Left renal pelvis (tissue), 4 donors: ENCODE data around the gene MBTPS1. TPM values are rescaled to one million over a fixed set of nuclear protein-coding genes. Genes with fewer than 3 reads are reported as not detected.

Source experiments
- DNase-seq, 4 donors: peaks; one replicate each; pipeline ENCODE4 v3.0.0-alpha.2; 2013; ENCODE audit warnings: low read depth in 4 of 4, low spot score in 3 of 4
- polyA plus RNA-seq, 4 donors: library from polyadenylated mRNA; unstranded; fragments of 120-200 nt; gene quantifications; one replicate each; pipeline ENCODE4 v1.2.1, GENCODE V29; 2013; ENCODE audit not compliant: insufficient read length in 4 of 4

The MBTPS1 gene
- polyA plus RNA-seq, 4 donors, result 111 to 142 (median 112) TPM

DNA sequence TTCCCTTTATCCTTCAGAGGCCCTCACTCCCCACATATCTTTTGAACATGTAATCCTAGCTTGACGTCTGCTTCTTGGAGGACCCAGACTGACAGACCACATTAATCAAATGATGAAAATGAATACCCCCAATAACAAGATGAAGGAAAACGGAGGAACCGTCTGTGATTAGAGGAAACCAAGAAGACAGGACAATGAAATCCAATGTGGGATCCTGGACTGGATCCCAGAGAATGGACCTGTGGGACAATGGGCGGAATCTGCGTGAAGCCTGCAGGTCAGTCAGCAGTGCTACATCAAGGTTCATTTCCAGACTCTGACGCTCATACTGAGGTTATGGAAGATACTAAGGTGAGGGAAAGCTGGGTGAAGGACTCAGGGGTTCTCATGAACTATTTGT lies 35.9 kb downstream of the MBTPS1 start:
- no peak for DNase-seq

DNA sequence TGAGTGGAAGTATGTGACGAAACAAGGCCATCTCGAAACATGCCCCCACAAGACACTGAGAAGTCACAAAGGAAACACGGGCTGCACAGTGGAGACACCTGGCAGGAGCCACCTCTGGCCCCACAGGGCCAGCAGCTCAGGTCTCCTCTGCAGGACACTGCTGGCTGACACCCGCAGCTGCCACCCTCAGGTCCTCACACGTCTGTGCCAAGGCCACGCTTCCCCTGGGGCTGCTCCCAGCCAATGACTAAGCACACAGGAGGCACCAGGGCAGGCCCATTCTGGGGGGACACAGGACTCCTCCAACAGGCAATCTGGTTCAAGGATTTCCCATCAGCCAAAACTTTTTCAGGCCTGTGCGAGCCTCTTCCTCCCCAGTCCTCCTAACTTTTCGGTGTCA lies 36.4 kb downstream of the MBTPS1 start:
- DNase-seq, result no peak

DNA sequence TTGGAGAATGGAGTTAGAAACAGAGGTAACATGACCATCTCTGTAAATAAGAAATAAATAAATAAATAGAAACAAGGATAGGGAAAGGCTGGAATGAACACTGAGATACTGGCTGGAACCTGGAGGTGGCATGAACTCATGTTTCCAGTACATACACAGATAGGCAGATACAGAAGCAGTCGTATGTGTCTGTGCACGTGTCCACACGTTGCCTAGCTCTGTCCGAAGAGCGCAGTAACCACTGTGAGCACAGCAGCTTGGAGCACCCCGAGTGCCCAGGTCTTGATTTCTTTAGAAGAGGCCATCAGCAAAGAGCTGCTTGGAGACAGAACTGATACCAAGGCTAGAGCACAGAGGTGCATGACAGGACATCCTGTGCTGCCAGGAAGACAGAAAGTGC lies 37.1 kb downstream of the MBTPS1 start:
- no peak for DNase-seq

DNA sequence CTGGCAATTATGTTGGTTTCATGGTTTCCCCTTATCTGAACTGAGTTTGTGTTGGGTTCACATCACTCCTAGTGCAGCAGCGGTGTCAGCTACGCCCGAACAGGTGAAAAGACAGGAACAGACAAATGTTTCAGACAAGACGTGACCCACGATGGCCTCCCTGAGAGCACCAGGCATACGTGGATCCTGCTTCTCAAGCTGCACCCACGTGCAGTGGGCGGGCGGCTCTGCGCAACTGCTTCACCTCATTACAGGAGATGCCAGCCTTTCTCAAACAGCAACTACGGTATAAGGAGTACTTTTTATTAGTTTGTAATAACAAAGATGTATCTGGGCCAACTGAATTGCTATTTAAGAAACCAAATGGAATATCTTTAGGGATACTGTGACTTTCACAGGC lies 41.4 kb downstream of the MBTPS1 start:
- no peak for DNase-seq

DNA sequence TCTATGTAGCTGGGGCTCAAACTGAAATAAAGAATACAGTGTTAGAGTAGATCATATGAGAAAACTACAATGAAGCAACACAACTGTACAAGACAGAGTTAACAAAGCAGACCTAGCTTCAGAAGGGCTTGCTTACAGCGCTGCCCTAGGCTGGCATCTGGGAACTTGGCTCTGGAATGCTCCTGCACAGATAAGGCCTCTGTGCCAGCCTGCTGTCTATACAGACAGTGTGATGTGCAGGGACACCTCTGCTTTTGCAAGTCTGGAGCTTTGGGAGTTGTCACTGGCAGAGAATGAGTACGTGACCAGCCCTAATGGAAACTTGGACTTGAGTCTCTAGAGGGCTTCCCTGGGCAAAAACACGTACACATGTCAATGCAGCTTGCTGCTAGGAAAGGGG lies 42.0 kb downstream of the MBTPS1 start:
- DNase-seq, result no peak

DNA sequence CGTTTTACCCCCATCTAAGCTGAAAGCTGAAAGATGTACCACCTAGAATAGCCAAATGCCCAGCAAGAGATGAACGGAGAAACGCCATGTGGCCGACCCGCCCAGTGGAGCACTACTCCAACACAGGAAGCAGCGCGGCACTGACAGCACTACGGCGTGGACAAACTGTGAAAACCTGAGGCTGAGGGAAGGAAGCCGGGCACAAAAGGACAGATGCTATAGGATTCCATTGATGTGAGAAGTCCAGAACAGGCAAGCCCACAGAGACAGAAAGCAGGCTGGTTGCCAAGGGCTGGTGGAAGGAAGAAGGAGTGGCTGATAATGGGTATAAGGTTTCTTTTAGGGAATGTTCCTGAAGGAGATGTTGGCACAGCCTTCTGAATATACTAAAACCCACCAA lies 44.7 kb downstream of the MBTPS1 start:
- DNase-seq, result no peak

DNA sequence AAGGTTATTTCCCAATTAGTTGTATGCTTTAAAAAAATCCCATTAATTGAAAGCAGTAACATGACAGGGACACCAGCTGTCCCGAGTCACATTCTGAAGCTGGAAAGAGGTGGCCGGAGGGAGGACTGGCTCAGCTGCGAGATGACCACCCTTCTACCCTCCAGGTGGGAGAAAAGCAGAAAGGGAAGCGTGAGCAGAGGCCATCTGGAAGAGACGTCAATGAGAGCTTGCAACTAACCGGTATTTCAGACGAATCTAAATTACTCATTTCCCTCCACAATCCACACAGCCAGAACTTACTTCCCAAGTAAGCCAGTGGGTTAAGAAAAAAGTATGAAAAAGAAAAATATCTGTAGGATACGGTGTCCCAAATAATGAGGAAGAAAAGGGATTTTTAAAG lies 45.6 kb downstream of the MBTPS1 start:
- DNase-seq, result no peak

DNA sequence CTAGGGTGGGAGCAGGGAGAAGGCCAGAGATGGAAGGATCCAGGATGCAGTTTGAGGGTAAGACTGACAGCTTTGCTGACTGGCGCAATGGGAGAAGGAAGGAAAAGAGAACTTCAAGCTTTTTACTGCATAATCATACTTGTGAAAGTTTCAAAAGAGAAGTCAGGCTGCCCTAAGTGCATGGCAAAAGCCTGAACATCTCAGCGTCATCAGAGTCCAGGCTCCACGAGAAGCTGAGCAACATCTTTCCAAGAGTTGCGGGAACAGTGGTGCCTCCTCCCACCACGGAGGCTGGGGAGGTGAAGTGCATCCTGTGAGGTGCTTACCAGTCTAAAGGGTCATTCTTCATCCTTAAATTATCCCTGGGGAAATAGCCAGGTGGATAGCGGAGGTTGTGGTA lies 47.2 kb downstream of the MBTPS1 start:
- no peak for DNase-seq

DNA sequence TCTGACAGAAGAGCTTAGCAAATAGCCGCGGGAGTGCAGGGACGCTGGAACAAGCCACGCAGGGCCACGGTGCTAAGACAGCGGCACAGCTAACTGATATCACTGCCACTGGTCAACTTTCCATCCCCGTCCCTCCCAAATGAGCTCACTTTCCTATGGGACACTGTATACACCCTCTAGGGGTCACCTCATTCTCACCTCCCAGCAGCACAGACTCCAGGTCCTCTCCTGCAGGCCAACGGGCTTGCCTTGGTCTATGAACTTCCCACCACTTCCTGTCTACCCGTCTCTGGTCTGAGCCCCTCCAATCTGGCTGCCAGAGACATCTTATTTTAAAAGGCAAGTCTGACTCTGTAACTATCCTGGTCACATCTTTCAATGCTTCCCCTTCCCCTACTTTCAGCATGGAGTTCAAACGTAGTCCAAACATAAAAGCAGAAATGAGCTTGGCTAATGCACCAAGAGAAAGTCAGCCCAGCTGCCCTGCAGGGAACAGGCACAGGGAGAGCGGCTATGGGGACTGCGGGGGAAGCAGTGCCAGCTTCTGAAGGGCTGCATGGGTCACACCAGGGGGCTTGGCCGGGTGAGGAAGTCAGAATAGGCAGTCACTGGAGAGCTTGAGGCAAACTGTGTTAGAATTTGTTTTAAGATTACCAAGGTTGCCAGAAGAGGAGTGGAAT lies 47.8 kb downstream of the MBTPS1 start:
- no peak for DNase-seq

DNA sequence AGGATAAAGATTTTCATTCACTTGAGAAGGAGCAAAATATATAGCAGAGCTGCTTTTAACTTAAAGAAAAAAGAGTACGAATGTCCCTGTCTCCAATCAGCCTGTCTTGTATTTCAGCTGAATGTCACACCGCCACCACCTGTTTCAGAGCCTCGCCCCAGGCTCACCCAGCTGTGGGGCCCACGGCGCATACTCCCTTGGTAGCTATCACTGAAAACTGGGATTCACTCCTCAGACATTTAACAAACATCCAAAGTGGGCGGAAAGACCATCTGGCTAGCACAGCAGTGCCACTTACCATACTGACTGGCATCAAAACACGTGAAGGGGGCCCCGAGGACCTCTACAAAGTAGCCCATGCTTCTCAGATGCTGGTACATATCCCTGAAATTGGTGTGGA lies 48.7 kb downstream of the MBTPS1 start:
- no peak for DNase-seq

DNA sequence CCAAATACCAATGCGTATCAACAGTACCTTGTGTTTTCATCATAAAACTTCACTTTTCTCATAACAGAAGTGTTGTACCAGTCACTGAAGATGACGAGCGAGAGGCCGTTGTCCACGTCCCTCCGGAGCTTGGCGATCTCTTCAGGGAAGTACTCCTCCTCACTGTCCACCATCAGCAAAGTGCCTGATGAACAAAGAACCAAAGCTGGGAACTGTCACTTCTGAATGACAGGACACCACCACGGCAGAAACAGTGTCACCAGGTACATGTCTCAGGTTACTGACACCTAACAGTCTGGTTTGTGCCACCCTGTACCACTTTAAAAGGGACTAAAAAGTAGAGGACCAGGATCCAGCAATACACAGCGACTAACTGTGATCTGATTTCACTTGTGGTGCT lies 49.1 kb downstream of the MBTPS1 start:
- no peak for DNase-seq

DNA sequence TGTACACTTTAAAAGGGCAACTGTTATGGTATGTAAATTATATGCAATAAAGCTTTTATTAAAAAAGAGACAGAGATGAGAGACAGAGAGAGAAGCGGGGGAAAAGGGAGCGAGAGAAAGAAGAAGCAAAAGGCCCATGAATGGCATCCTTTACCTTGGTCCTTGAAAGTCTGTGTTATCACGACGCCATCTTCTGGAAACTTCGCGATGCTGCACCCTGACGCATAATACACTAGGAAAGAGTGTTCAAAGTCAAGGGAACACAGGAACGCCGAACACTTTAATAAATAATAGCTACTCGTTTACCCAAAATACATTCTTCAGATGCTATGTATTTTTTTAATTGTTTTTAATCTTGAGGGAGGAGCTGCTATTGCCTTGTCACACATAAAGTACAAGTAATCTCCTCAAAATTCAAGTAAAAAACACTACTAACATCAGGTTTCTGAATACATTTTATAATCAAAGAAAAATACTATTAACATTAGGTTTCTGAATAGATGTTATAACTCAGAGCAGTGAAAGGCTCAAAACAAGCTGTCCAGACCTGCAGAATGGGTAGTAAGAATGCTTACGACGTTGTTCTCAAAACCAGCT lies 51.1 kb downstream of the MBTPS1 start:
- DNase-seq, result peak in 1 of 4 donors; percentile 16

DNA sequence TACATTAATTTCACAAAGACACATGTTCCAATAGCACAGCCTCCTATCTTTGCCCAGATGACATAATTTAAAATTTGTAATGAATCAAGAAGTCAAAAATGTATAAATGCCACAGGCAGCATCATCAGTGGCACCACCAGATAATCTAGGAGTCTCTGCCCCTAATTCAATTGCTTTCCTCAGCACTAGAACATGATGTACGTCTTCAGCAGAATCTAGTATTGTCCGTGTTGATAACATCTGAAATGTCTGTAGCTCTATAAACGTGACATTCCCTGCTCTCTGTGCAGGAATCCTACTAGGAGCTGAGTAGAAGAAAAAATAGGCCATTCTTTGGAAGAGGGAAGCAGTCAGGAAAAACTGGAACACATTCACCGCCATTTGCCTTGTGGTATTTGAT lies 52.8 kb downstream of the MBTPS1 start:
- DNase-seq, result no peak

DNA sequence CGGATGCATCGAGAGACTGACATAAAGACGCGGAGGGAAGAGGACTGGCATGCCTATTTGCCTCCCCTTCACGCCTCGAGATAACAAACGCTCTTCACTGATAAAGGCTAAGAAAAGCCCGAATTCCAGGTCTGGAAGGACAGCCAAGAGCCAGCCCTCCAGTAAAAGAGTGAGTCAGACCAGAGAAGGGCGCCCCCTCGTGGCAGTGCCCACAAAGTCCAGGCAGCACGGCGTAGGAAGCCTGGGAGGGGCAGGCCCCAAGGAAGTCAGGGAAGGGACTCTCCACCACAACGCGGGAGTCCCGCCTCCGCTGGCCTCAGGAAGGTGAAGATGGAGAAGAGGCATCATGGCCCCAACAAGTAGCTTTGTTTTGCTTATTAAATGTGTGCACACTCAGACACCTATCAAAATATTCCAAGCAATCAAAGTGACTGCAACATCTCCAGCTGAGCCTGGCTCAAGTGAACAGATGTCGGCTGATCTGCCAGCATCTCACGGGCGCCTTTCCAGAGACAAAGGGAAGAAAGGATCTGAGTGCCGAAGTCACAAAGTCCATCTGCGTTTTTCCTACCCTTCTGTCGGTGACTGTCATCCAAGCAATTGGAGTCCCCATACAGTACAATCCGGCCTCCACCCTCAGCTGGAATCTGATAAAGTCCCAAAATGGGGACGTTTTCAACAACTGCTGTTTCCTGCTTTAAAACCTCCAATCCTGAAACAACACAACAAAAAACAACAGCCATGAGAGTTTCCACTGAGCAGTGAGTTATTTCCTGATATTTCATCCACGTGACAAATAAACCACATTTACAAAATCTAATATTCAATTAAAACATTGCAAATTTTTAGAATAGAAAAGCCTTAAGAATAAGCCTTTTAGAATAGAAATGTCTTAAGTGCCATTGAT lies 53.8 kb downstream of the MBTPS1 start:
- DNase-seq, result peak in 2 of 4 donors; percentile 29

DNA sequence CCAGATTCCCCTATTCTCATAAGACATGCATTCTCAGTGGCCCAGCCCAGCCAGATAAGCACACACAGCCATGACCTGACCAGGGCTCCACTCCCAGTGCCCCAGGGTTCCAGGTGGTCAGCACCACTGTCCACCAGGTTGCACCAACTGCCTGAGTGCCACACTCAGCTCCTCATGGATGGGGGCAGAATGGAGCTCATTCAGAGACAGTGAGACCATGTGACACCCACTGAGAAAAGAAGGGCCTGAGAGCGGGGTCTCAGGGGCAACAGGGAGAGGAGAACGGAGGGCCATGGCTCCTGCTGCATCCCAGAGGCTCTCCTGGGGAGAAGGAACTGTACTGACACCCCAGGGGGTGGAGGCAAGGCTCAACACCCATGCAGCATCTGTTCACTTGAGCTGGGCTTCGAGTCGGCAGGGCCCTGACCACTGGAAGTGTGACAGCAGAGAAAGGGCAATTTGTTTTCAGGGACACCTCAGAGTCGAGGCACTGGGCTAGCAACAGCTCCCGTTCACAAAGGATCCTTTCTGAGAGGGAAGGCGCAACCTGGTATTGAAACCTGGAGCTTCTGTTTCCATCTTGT lies 55.4 kb downstream of the MBTPS1 start:
- no peak for DNase-seq

DNA sequence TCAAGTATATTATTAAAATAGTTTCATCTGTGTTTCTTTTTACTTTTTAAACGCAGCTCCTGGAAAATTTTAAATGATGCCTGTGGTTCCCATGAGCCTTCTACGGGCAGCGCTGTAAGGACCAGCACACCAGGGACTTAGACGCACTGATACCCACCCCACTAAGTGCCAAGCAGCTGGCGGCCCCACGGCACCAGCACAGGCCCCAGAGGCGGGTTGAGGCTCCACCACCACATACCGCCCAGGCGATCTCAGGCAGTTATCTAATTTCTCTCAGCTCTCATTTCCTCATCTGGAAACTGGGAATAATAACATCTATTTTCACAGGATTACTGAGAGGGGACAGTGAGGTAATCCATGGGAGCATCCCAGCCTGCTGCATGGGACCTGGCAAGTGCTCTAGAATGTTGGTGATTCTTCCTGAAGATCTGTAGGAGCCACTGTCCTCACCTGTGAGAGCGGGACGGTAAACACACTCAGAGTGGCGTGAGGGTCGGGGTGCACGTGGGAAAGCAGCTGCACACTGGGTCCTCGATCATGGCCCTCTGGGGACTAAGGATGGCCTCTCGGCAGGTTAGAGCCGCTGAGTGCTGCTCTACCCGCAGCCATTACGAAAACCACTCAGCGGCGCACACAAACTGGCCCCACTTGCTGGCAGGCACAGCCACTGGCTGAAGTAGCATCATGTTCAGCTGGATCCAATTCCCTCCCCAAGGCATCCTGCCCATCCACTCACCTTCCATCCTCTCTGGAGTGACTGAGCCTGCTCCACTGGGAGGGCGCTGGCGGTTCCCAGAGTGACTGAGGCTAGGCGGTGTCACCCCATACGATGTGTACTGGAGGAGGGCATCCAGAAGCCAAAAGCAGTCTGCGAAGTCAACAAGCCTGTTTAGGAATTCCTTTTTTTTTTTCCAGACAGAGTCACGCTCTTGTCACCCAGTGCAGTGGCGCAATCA lies 56.5 kb downstream of the MBTPS1 start:
- DNase-seq, result no peak

DNA sequence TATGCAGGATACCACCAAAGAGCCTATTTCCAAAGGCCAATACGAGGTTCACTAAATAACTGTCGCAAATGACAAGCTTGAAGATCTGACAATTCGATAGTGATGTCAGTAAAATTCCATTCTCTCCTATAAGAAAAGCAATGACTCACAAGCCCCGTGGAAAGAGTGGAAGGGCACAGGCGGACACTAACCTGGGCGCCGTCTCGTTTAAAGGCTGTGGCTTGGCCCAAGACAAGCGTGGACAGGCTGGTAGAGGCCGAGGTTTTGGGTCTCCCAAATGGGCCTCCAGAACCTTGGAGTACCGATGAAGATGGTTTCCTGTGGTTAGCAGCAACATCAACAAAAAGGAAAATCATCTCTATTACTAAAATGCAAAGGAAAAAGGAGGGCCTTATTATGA lies 57.6 kb downstream of the MBTPS1 start:
- DNase-seq, result no peak

DNA sequence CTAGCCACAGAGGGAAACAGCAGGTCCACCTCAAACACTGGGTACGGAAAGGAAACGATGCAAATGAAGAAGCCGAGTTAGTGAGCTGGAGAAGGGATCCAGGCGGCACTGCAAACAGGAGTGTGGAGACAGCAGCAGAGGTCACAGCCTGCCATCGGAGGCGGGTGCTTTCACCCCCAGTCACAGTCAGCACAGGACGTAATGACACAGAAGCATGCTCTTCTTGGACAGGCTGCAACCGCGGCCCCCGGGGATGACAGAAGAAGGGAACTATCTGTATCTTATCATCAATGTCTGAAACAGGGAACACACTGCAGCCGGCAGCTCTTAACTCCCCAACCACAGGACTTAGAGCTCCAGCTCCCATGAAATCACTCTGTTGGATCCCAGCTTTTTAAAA lies 58.1 kb downstream of the MBTPS1 start:
- DNase-seq, result no peak

DNA sequence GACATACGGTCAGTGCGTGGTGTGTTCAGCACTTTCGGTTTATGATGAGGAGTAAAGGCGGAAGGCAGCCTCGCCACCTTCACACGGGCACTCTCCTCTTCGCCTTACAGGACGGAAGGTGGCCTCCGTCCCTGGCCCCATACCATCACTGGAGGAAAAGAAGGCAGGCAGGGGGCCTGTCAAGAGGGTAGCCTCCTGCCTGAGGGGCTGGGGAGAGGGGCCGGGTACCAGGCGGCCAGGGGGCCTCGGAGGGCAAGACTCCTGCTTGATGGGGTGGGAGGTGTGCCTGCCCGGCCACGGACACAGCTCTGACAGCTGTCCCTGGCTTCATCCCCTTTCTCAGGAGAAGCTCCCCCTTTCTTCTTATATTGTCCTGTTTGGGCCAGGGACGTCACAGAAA lies 58.5 kb downstream of the MBTPS1 start:
- DNase-seq, result no peak

DNA sequence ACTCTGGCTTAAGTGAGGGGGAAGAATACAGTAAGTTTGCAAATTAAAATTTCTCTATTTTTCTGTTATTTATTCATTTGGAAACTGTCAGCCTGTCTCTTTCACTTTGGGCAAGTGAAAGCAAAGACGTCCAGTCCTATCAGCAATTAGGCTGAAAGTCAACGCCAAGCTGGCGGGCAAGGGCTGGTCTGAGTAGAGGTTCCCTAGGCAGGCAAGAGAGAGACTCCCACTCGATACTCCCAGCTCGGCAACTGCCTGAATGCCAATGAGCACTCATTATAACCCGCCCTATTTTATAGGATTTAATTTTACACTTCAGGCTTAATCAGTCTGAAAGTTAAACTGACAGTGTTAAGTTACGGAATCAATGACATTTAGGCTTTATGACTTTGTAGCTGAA lies 59.8 kb downstream of the MBTPS1 start:
- DNase-seq, result no peak
